ES-I3 (cell line): ENCODE measurements around the gene OBP2B.
"Not testable (repeated sequence)": the region's sequence is repeated elsewhere in the genome, so short reads cannot be mapped to it uniquely, and the experiment has no call there.

Source experiments
- H3K36me3 ChIP-seq: 2 replicates; pipeline ENCODE4 v1.6.1; 2013; ENCODE audit warnings: mild to moderate bottlenecking, low read length, control low read depth, moderate library complexity; ENCODE audit not compliant: insufficient read depth
- H3K4me1 ChIP-seq: 2 replicates; pipeline ENCODE4 v1.6.1; 2013; ENCODE audit warnings: mild to moderate bottlenecking, control low read depth, low read length; ENCODE audit not compliant: insufficient read depth
- H3K9ac ChIP-seq: 2 replicates; pipeline ENCODE4 v1.6.1; 2013; ENCODE audit warnings: low read depth, mild to moderate bottlenecking, low read length, moderate library complexity
- H3K9me3 ChIP-seq: 2 replicates; pipeline ENCODE4 v1.6.1; 2013; ENCODE audit warnings: mild to moderate bottlenecking, low read length, moderate library complexity; ENCODE audit not compliant: control insufficient read depth, insufficient read depth

OBP2B gene

GRCh38 chr9:133231934-133232568, 23.0 kb upstream of the OBP2B start:
- not testable (repeated sequence) for H3K4me1 ChIP-seq, H3K36me3 ChIP-seq, H3K9me3 ChIP-seq, H3K9ac ChIP-seq

DNA sequence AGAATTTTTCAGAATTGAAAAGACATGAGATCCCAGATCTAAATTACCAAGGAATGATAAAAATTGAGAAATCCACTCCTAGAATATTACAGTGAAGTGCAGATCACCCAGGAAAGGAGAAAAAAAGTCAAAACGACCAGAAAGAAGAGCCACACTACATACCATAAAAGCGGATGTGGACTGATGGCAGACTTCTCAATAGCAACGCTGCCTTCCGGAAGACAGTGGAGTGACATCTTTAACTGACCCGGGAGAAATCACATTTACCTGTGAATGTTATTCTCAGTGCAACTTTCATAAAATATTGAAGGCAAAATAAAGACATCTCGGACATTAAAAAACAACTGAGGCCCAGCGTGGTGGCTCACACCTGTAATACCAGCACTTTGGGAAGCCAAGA, 21.5 kb upstream of the OBP2B start:
- not testable (repeated sequence) for H3K9ac ChIP-seq, H3K9me3 ChIP-seq, H3K36me3 ChIP-seq, H3K4me1 ChIP-seq

GRCh38 chr9:133230093-133230492, 21.0 kb upstream of the OBP2B start:
- Histone ChIP-seq H3K9me3 (no peaks in the 10 kb centered on the region), H3K36me3 (no peaks in the 10 kb centered on the region), H3K4me1 (no peaks in the 10 kb centered on the region), H3K9ac (no peak overlapping the region)

- not testable (repeated sequence) for H3K4me1 ChIP-seq, H3K9ac ChIP-seq, H3K36me3 ChIP-seq, H3K9me3 ChIP-seq
Observed at GRCh38 chr9:133228474-133229193, 19.6 kb upstream of the OBP2B start.

GRCh38 chr9:133227996-133228395, 18.9 kb upstream of the OBP2B start:
- H3K4me1 ChIP-seq, H3K9me3 ChIP-seq, H3K36me3 ChIP-seq, H3K9ac ChIP-seq: not testable (repeated sequence)

- no peaks in the 10 kb centered on the region for H3K4me1 ChIP-seq
- no peaks in the 10 kb centered on the region for H3K36me3 ChIP-seq
- no peaks in the 10 kb centered on the region for H3K9me3 ChIP-seq
- H3K9ac ChIP-seq = no peak overlapping the region
Observed at GRCh38 chr9:133227242-133227860, 18.3 kb upstream of the OBP2B start.

DNA sequence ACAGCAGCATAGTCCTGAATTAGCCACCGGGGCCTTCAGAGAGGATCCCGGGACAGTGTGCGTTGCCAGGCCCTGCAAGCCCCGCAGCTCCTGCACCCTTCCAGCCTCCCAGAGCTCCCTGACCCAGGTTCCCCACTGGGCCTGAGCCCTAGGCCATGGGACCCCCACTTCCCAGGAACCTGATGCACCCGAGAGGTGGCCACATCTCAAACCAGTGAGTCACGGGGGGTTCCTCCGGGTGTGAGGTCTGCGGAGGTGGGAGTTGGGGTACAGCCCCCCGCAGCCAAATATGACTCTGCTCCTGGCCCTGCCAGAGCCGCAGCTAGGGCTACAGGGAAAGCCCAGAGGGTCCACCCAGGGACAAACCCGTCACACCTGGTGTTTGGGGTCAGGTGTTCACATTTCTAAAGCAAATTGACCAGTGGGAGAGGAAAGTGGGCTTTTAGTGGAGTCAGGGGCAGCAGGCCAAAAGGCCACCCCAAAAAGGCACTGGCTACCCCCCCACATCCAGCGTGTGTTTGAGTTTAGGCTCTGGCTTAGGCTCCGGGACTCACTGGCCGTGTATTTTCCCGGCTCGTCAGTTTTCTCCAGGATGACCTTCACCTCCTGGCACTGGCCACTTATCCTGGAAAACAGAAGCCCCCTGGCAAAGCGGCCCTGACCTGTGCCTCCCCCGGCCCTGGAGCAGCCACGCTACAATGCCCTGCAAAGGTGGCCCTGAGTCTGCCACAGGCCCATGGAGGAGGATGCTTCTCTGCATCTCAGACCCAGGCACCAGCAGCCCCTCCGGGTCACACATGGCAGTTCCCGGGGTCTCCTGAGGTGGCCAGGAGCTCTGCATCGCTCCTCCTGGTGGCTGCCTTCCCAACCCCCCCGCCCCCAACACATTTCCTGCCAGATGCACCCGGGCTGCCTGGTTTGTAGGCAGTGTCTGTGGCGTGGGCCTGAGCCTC, 17.4 kb upstream of the OBP2B start:
- Histone ChIP-seq H3K4me1 (no peaks in the 10 kb centered on the region), H3K36me3 (no peaks in the 10 kb centered on the region), H3K9me3 (no peaks in the 10 kb centered on the region), H3K9ac (no peak overlapping the region)

- H3K9me3 ChIP-seq = no peaks in the 10 kb centered on the region
- no peaks in the 10 kb centered on the region for H3K36me3 ChIP-seq
- no peak overlapping the region for H3K9ac ChIP-seq
- no peaks in the 10 kb centered on the region for H3K4me1 ChIP-seq
Observed at GRCh38 chr9:133225171-133226011, 16.3 kb upstream of the OBP2B start.

GRCh38 chr9:133224762-133225161, 15.7 kb upstream of the OBP2B start:
- H3K36me3 ChIP-seq = no peaks in the 10 kb centered on the region
- H3K9ac ChIP-seq = no peak overlapping the region
- no peaks in the 10 kb centered on the region for H3K9me3 ChIP-seq
- no peaks in the 10 kb centered on the region for H3K4me1 ChIP-seq

DNA sequence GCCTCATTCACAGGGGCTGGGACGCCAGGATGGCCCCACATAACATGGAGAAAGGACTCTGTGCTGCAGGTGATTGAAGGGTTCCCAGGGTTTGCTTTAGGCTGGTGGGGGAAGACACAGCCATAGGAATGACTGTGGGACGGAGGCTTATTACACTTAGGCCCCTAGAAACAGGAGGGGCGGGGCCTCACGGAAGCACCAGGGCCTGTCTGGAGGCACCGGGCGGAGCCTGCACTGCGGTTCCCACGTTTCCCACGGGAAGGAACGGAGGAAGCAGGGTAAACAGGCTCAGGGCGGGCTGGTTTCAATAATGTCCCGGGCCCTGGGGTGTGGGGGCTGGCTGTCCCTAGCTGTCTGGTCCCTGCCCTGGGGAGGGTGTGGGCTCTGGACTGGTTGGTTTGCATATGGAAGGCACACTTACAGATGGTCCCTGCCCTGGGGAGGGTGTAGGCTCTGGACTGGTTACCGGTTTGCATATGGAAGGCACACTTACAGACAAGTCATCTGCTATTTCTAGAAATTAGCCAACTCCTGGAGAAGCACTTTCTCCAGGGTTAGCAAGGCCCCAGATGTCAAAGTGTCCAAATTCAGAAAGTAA, 14.2 kb upstream of the OBP2B start:
- not testable (repeated sequence) for H3K36me3 ChIP-seq, H3K9me3 ChIP-seq, H3K9ac ChIP-seq, H3K4me1 ChIP-seq

- H3K4me1 ChIP-seq, H3K9ac ChIP-seq, H3K36me3 ChIP-seq, H3K9me3 ChIP-seq: not testable (repeated sequence)
Observed at GRCh38 chr9:133221994-133222393, 12.9 kb upstream of the OBP2B start.

DNA sequence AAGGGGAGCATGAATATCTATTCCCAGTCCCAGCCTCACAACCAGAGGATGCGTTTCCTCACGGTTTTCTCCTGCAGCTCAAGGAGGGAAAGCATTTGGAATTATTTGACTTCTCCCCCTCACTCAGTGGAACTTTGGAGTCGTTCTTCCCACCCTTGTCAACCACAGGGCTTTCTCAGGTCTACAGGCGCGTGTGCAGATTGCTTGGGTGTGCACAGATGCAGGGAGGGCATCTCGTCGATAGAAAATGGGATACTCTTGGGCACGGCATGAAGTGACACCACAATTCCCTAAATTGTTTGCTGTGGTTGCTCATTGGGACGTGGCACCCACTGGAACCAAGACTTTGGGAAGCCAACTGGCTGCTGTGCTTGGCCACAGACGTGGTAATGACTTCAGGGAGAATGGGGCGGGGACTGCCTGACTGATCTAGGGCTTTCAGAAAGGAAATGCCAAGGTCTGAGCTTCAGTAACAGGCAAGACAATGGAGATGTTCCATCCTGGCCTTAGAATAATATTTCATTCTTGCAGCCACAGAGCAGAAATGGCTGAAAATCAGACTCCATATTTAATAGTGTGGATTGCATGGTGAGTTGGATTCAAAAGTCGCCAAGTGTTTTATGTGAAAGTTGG, 12.2 kb upstream of the OBP2B start:
- Histone ChIP-seq H3K9me3 (no peaks in the 10 kb centered on the region), H3K9ac (no peak overlapping the region), H3K36me3 (no peaks in the 10 kb centered on the region), H3K4me1 (no peaks in the 10 kb centered on the region)
